IMR-90 (cell line): Measurements from ENCODE around the gene CCNDBP1. TPM values are rescaled to one million over a fixed set of nuclear protein-coding genes. Genes with fewer than 3 reads are reported as not detected.

Experiments used
- ATAC-seq: fragments of 200-7000 bp; cut with Tn5 transposase; 2 replicates; pipeline ENCODE4 v1.9.1; 2020; ENCODE audit warnings: low read depth, mild to moderate bottlenecking, moderate library complexity
- BruUV-seq: library from RNA; stranded (reverse); fragments of 400-500 nt; replicated peaks from 2 replicates; lab custom pipeline; 2021; lab: Mats Ljungman, UMichigan
- CTCF ChIA-PET: fragments of 300-600 bp; formaldehyde crosslinking; extraction: SDS; loops from one replicate; lab custom pipeline; 2021; ENCODE audit warnings: antibody characterized with exemption; lab: Yijun Ruan, JAX
- POLR2A ChIA-PET: fragments of 300-600 bp; sonication (Branson Sonifier 250); formaldehyde crosslinking; loops from one replicate; lab custom pipeline; 2022; ENCODE audit warnings: antibody characterized with exemption; ENCODE audit not compliant: unreplicated experiment; lab: Charles Lee
- DNase-seq: peaks from one replicate; pipeline ENCODE4 v3.0.0; 2013
- H2AFZ ChIP-seq: replicated peaks from 2 replicates; pipeline ENCODE3; 2013; ENCODE audit warnings: low read length, mild to moderate bottlenecking; ENCODE audit not compliant: poor library complexity
- H2AK5ac ChIP-seq: 2 replicates; pipeline ENCODE4 v1.6.1; 2013; ENCODE audit warnings: low read depth, low read length, inconsistent platforms
- H2AK9ac ChIP-seq: replicated peaks from 2 replicates; pipeline ENCODE3; 2013; ENCODE audit warnings: mild to moderate bottlenecking, low read depth, low read length, moderate library complexity; ENCODE audit not compliant: poor library complexity
- H2BK120ac ChIP-seq: 2 replicates; pipeline ENCODE4 v1.6.1; 2013; ENCODE audit warnings: low read depth, low read length, inconsistent platforms
- H2BK15ac ChIP-seq: 3 replicates; pipeline ENCODE4 v1.6.1; 2013; ENCODE audit warnings: low read depth, low read length, inconsistent platforms
- H2BK20ac ChIP-seq: 2 replicates; pipeline ENCODE4 v1.6.1; 2013; ENCODE audit warnings: low read depth, mild to moderate bottlenecking, inconsistent platforms, low read length, moderate library complexity
- H2BK5ac ChIP-seq: 2 replicates; pipeline ENCODE4 v1.6.1; 2013; ENCODE audit warnings: mild to moderate bottlenecking, low read depth, low read length, inconsistent platforms; ENCODE audit not compliant: poor library complexity, severe bottlenecking
- H3K14ac ChIP-seq: replicated peaks from 2 replicates; pipeline ENCODE4 v1.6.1; 2013; ENCODE audit warnings: low read depth, low read length, inconsistent platforms
- H3K18ac ChIP-seq: 2 replicates; pipeline ENCODE4 v1.6.1; 2013; ENCODE audit warnings: low read depth, low read length, control low read depth
- H3K23ac ChIP-seq: 2 replicates; pipeline ENCODE4 v1.6.1; 2013; ENCODE audit warnings: low read depth, low read length, inconsistent platforms
- H3K27ac ChIP-seq: 2 replicates; pipeline ENCODE4 v1.5.1; 2013; ENCODE audit warnings: mild to moderate bottlenecking, control low read depth, low read length; ENCODE audit not compliant: insufficient read depth
- H3K27me3 ChIP-seq: 2 replicates; pipeline ENCODE4 v1.6.1; 2013; ENCODE audit warnings: low read length; ENCODE audit not compliant: control insufficient read depth, insufficient read depth
- H3K36me3 ChIP-seq: 2 replicates; pipeline ENCODE4 v1.6.1; 2013; ENCODE audit warnings: low read length, mixed read lengths; ENCODE audit not compliant: control insufficient read depth, insufficient read depth
- H3K4ac ChIP-seq: 2 replicates; pipeline ENCODE4 v1.6.1; 2013; ENCODE audit warnings: low read depth, low read length, inconsistent platforms
- H3K4me1 ChIP-seq: 2 replicates; pipeline ENCODE4 v1.6.1; 2013; ENCODE audit warnings: low read length, mixed read lengths; ENCODE audit not compliant: control insufficient read depth, insufficient read depth
- H3K4me2 ChIP-seq: 2 replicates; pipeline ENCODE4 v1.6.1; 2013; ENCODE audit warnings: low read depth, mild to moderate bottlenecking, control low read depth, low read length, moderate library complexity
- H3K4me3 ChIP-seq: 2 replicates; pipeline ENCODE4 v1.5.1; 2013; ENCODE audit warnings: low read depth, mild to moderate bottlenecking, control low read depth, low read length, moderate library complexity; ENCODE audit not compliant: insufficient read depth
- H3K56ac ChIP-seq: 2 replicates; pipeline ENCODE4 v1.6.1; 2013; ENCODE audit warnings: low read length, inconsistent platforms; ENCODE audit not compliant: insufficient read depth; ENCODE audit errors: extremely low read depth
- H3K79me1 ChIP-seq, 2 experiments: 2 replicates each; pipeline ENCODE4 v1.6.1; 2013; ENCODE audit warnings: low read length in 2 of 2, inconsistent platforms in 1 of 2, low read depth in 1 of 2
- H3K9ac ChIP-seq: 2 replicates; pipeline ENCODE4 v1.6.1; 2013; ENCODE audit warnings: low read depth, low read length, control low read depth
- H3K9me1 ChIP-seq: 2 replicates; pipeline ENCODE4 v1.6.1; 2013; ENCODE audit warnings: low read length, inconsistent platforms; ENCODE audit not compliant: insufficient read depth
- H3K9me3 ChIP-seq: 2 replicates; pipeline ENCODE4 v1.6.1; 2013; ENCODE audit warnings: low read length; ENCODE audit not compliant: control insufficient read depth, insufficient read depth
- H4K20me1 ChIP-seq: 2 replicates; pipeline ENCODE4 v1.6.1; 2013; ENCODE audit warnings: low read length, inconsistent platforms; ENCODE audit not compliant: insufficient read depth
- H4K5ac ChIP-seq: 2 replicates; pipeline ENCODE4 v1.6.1; 2013; ENCODE audit warnings: mild to moderate bottlenecking, low read depth, low read length, control low read depth
- H4K8ac ChIP-seq, 2 experiments: 2 replicates each; pipeline ENCODE4 v1.6.1; 2013; ENCODE audit warnings: low read depth in 2 of 2, low read length in 2 of 2, control low read depth in 1 of 2, inconsistent platforms in 1 of 2
- H4K91ac ChIP-seq: 2 replicates; pipeline ENCODE4 v1.6.1; 2013; ENCODE audit warnings: low read depth, low read length, inconsistent platforms; ENCODE audit not compliant: insufficient read depth
- BHLHE40 ChIP-seq: fragments of 150-350 bp; IDR thresholded peaks from 2 replicates; pipeline ENCODE4 v1.6.1; 2016; ENCODE audit warnings: mild to moderate bottlenecking, low read depth, low read length
- CEBPB ChIP-seq: IDR thresholded peaks from 2 replicates; pipeline ENCODE4 v1.6.1; 2012; ENCODE audit warnings: low read depth, low read length, improper control_type of control experiment
- CHD1 ChIP-seq: IDR thresholded peaks from 2 replicates; pipeline ENCODE4 v1.6.1; 2012; ENCODE audit warnings: low read depth, low read length, improper control_type of control experiment
- FOS ChIP-seq: fragments of 150-350 bp; IDR thresholded peaks from 2 replicates; pipeline ENCODE4 v1.6.1; 2016; ENCODE audit warnings: low read depth, low read length
- MAFK ChIP-seq: IDR thresholded peaks from 2 replicates; pipeline ENCODE4 v1.6.1; 2012; ENCODE audit warnings: low read depth, low read length, improper control_type of control experiment
- MAZ ChIP-seq: IDR thresholded peaks from 2 replicates; pipeline ENCODE4 v1.6.1; 2012; ENCODE audit warnings: low read depth, mild to moderate bottlenecking, low read length, improper control_type of control experiment, moderate library complexity, borderline replicate concordance
- MXI1 ChIP-seq: IDR thresholded peaks from 2 replicates; pipeline ENCODE4 v1.6.1; 2012; ENCODE audit warnings: low read depth, mild to moderate bottlenecking, low read length, moderate library complexity, borderline replicate concordance
- POLR2A ChIP-seq: IDR thresholded peaks from 2 replicates; pipeline ENCODE4 v1.6.1; 2012; ENCODE audit warnings: mild to moderate bottlenecking, low read depth, low read length
- RAD21 ChIP-seq: IDR thresholded peaks from 2 replicates; pipeline ENCODE4 v1.6.1; 2012; ENCODE audit warnings: low read length, improper control_type of control experiment
- RCOR1 ChIP-seq: IDR thresholded peaks from 2 replicates; pipeline ENCODE4 v1.6.1; 2012; ENCODE audit warnings: mild to moderate bottlenecking, low read length, improper control_type of control experiment; ENCODE audit not compliant: insufficient replicate concordance
- RFX5 ChIP-seq: IDR thresholded peaks from 2 replicates; pipeline ENCODE4 v1.8.0; 2012; ENCODE audit warnings: low read depth, mild to moderate bottlenecking, low read length, moderate library complexity
- SMC3 ChIP-seq: fragments of 150-350 bp; IDR thresholded peaks from 2 replicates; pipeline ENCODE4 v1.6.1; 2016; ENCODE audit warnings: low read depth, mild to moderate bottlenecking, antibody characterized with exemption, low read length, moderate library complexity
- WGBS, 2 experiments: methylation state at CpG; one replicate each; pipeline versions ENCODE4 v1.1.5 to v1.1.7; 2013; ENCODE audit warnings: missing lambda C conversion rate in 2 of 2; ENCODE audit not compliant: insufficient read length in 1 of 2; ENCODE audit errors: extremely low coverage in 2 of 2; 5-methylcytosine and 5-hydroxymethylcytosine counted together
- dilution Hi-C: fragments of 300-500 bp; cut with HindIII; formaldehyde crosslinking; loops from one replicate; pipeline ENCODE4 v1.14.3; 2018; ENCODE audit warnings: low sequenced_read_pairs; ENCODE audit not compliant: unreplicated experiment
- in situ Hi-C: fragments of 300-500 bp; cut with MboI; formaldehyde crosslinking; loops from 3 replicates; pipeline ENCODE4 v1.14.3; 2019; ENCODE audit warnings: low sequenced_read_pairs, inconsistent platforms, mixed read lengths
- intact Hi-C: fragments of 100-400 bp; cut with micrococcal nuclease; formaldehyde crosslinking; loops from 2 replicates; pipeline ENCODE4 v1.10.0; 2022
- polyA plus RNA-seq, 3 experiments: library from polyadenylated mRNA; depleted of rRNA; stranded (reverse); fragments of >200 nt; gene quantifications; 2 replicates each; pipeline ENCODE4 v1.2.3, GENCODE V29; 2012; ENCODE audit warnings: low replicate concordance in 1 of 3
- total RNA-seq: library from RNA; depleted of rRNA; stranded (reverse); fragments of >200 nt; gene quantifications from 2 replicates; pipeline ENCODE4 v1.2.3, GENCODE V29; 2012
- TF ChIP-seq, protein P1 (sequence below): fragments of 150-350 bp; IDR thresholded peaks from 2 replicates; pipeline ENCODE4 v1.6.1; 2017; ENCODE audit warnings: mild to moderate bottlenecking, antibody characterized with exemption, low read length, low read depth
- TF ChIP-seq, protein P2 (sequence below): conservative IDR thresholded peaks from 2 replicates; pipeline ENCODE4 v1.5.1; 2012; ENCODE audit warnings: mild to moderate bottlenecking, low read depth, low read length, improper control_type of control experiment

The CCNDBP1 gene
- total and polyA plus RNA-seq, 2 of the 4 experiments (the other 2 are of a cell fraction) = 34.9 to 40.3 TPM

- intact Hi-C loops (loop anchor here (1.0 kb wide), 1 partner anchor 77 kb away; no protein-coding TSS in a partner anchor), dilution Hi-C loops (no loop called here), in situ Hi-C loops (no loop called here)
- Histone ChIP-seq H2AFZ (no peak overlapping the region), H4K91ac (no peak overlapping the region), H3K9me1 (no peaks in the 10 kb centered on the region; the same call in 1 of the 2 replicates), H4K20me1 (no peaks in the 10 kb centered on the region), H3K4ac (no peak overlapping the region), H3K4me1 (no peaks in the 10 kb centered on the region), H3K27ac (no peak overlapping the region), H3K18ac (no peak overlapping the region), H3K23ac (no peak overlapping the region), H4K8ac (no peak overlapping the region), H4K5ac (no peak overlapping the region), H2AK5ac (no peak overlapping the region), H3K14ac (no peak overlapping the region), H3K9ac (no peak overlapping the region), H3K4me2 (no peak overlapping the region), H3K79me1 (no peaks in the 10 kb centered on the region), H3K4me3 (no peak overlapping the region), H2BK120ac (no peak overlapping the region), H2BK20ac (no peak overlapping the region), H3K9me3 (no peaks in the 10 kb centered on the region), H3K36me3 (no peaks in the 10 kb centered on the region), H2BK5ac (no peak overlapping the region), H3K56ac (no peak overlapping the region), H2AK9ac (peak overlapping the region; percentile 58), H3K27me3 (peaks cover 69% of the 10 kb centered on the region), H2BK15ac (no peak overlapping the region)
- no TSS peak for BruUV-seq
- WGBS, 2 experiments = 73% methylated on average over 6 of the region's 23 CpGs; no CpG with 5 or more reads in 1 of the 2 experiments
- ATAC-seq = no peak
- CTCF ChIA-PET = interaction anchor here (0.6 to 1.6 kb wide), 3 partner anchors 10 to 193 kb away, joined by 3 to 4 read pairs (median 3); no protein-coding TSS in a partner anchor
- DNase-seq = no peak
- POLR2A ChIA-PET = no interaction called here
- TF ChIP-seq MAZ (no peak), RCOR1 (no peak), CEBPB (no peak), BHLHE40 (no peak), RAD21 (no peak), RFX5 (no peak), MAFK (no peak), FOS (no peak), MXI1 (no peak), CHD1 (no peak), POLR2A (no peak), SMC3 (no peak)
- TF ChIP-seq, protein P1, sequence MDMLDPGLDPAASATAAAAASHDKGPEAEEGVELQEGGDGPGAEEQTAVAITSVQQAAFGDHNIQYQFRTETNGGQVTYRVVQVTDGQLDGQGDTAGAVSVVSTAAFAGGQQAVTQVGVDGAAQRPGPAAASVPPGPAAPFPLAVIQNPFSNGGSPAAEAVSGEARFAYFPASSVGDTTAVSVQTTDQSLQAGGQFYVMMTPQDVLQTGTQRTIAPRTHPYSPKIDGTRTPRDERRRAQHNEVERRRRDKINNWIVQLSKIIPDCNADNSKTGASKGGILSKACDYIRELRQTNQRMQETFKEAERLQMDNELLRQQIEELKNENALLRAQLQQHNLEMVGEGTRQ = no peak
- TF ChIP-seq, protein P2, sequence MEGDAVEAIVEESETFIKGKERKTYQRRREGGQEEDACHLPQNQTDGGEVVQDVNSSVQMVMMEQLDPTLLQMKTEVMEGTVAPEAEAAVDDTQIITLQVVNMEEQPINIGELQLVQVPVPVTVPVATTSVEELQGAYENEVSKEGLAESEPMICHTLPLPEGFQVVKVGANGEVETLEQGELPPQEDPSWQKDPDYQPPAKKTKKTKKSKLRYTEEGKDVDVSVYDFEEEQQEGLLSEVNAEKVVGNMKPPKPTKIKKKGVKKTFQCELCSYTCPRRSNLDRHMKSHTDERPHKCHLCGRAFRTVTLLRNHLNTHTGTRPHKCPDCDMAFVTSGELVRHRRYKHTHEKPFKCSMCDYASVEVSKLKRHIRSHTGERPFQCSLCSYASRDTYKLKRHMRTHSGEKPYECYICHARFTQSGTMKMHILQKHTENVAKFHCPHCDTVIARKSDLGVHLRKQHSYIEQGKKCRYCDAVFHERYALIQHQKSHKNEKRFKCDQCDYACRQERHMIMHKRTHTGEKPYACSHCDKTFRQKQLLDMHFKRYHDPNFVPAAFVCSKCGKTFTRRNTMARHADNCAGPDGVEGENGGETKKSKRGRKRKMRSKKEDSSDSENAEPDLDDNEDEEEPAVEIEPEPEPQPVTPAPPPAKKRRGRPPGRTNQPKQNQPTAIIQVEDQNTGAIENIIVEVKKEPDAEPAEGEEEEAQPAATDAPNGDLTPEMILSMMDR = no peak
These were observed 23.1 kb downstream of the CCNDBP1 start for GRCh38 chr15:43208052-43209002.
